Heart left ventricle (tissue), 13 donors: Measurements from ENCODE around the gene SEMG2.

ENCODE experiments used
- POLR2A ChIP-seq, 2 donors: fragments of 450-650 bp; IDR thresholded peaks; one replicate each; pipeline ENCODE4 v1.6.1; 2017; ENCODE audit warnings: antibody characterized with exemption in 2 of 2, mild to moderate bottlenecking in 2 of 2, moderate library complexity in 2 of 2
- TF ChIP-seq, protein P1 (sequence below), 12 donors: fragments of 200-600 bp; sonication (generic) in 4 of 12; IDR thresholded peaks; one replicate each; pipeline versions ENCODE4 v1.5.0 to v1.8.0; 2018 to 2022; ENCODE audit warnings: antibody characterized with exemption in 12 of 12, mild to moderate bottlenecking in 5 of 12
- donor health status: ischemic (EF 13 %, LVEDD 7.1; RV severe dilation, severe dysfunction).
- donor health status: DM: no; HTN: yes; CAD: no.
- donor health status: DM: no; HTN: no; CAD: no.
- donor health status: ischemic (EF 25% LVEDD 6.9; RV normal size, moderate dysfunction).
- donor health status: ischemic (EF 25% LVEDD 5.7; RV mildly dilated, moderate dysfunction).
- donor health status: ischemic (EF 35%, LVEDD 5.7; RV mildly dilated, moderate dysfunction).
- donor health status: nonischemic (EF 11% LVEDD 7.7; RV severe dilation, severe dysfunction).
- donor health status: DM: yes; HTN: yes; CAD: no.
- donor health status: PGD.
- donor health status: ischemic (EF 29% LVEDD 5.4; RV normal size, mild dysfunction).
- donor health status: nonischemic (EF 23%, LVEDD 6.1; RV moderate dilation, normal function).

DNA sequence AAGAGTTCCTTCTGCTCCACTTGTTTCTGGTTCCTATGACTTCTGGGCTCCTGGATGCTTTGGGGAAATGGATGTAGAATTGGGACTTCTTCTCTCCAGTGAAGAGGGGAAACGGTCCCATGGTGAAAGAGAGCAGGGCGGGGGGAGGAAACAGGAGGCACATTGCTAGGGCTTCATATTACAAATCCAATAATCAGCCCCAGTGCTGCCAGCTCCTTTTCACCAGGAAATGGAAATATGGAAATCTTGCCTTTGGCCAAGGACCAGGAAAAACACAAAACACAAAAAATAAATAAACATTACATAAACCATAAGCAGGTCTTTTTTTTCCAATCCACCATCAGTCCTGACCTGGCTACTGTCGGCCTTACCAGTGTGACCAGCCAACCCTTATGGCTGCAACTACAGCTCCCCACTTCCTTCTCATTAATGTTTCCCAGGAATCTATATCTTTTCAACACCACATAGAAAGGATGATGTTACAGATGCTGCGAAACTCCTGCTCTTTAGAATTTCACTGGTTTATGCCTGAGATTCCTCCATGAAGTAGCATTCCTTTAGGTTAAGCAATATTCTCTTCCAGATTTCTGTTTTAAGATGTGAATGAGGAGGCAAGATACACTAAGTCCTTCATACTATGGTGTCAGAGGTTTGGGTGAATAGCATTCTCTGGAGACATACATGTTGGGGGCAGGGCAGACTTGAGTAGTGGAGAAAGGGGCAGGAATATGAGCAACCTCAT is 44.5 kb upstream of the SEMG2 start:
- TF ChIP-seq, protein P1, sequence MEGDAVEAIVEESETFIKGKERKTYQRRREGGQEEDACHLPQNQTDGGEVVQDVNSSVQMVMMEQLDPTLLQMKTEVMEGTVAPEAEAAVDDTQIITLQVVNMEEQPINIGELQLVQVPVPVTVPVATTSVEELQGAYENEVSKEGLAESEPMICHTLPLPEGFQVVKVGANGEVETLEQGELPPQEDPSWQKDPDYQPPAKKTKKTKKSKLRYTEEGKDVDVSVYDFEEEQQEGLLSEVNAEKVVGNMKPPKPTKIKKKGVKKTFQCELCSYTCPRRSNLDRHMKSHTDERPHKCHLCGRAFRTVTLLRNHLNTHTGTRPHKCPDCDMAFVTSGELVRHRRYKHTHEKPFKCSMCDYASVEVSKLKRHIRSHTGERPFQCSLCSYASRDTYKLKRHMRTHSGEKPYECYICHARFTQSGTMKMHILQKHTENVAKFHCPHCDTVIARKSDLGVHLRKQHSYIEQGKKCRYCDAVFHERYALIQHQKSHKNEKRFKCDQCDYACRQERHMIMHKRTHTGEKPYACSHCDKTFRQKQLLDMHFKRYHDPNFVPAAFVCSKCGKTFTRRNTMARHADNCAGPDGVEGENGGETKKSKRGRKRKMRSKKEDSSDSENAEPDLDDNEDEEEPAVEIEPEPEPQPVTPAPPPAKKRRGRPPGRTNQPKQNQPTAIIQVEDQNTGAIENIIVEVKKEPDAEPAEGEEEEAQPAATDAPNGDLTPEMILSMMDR (IDR thresholded peaks at IDR 0.05) = no peak
- TF ChIP-seq POLR2A (IDR thresholded peaks at IDR 0.05) = no peak
